Measurements from ENCODE around the gene SIK3. TPM values are rescaled to one million over a fixed set of nuclear protein-coding genes. Genes with fewer than 3 reads are reported as not detected.

The SIK3 gene
- total and polyA plus RNA-seq, 2 donors (not counting 3 experiments of a cell fraction or from before 2014, with no cell fraction given), result 10.3 to 21.3 TPM

DNA sequence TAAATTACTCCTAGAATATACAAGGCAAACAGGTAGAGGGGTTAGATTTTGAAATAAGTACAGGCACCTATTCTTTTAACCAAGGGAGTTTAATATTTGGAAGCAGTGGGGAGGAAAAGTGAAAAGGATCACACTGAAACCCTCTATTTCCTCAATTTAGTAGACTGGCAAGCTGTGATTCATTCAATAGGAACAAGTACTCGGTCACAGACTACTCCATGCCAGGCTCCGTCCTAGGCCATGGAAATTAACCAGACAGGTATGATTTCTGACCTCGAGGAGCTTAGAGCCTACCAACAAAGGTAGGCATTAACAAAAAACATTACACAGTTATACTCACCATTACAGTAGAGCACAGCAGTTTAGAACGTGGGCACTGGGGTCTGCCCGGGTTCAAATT, 40.9 kb downstream of the SIK3 start:
- no TSS peak for BruUV-seq (replicated peaks)
- Histone ChIP-seq H3K4me1 (ENCODE audit: control insufficient read depth, extremely low read depth, insufficient read depth, low read length) (peaks cover 17% of the 10 kb centered on the region), H3K27me3 (ENCODE audit: control insufficient read depth in 2 of 2, insufficient read depth in 2 of 2, low read length in 2 of 2) (no peaks in the 10 kb centered on the region), H3K4me2 (ENCODE audit: insufficient read depth, low read length) (no peak overlapping the region), H4K20me1 (replicated peaks; ENCODE audit: control insufficient read depth, extremely low read depth, insufficient read depth, low read length) (no peaks in the 10 kb centered on the region), H3K4me3 (replicated peaks in 1 of 3; ENCODE audit: insufficient read depth in 1 of 3, low read depth in 1 of 3, low read length in 3 of 3) (no peak overlapping the region), H3K9ac (replicated peaks; ENCODE audit: extremely low read depth, insufficient read depth, low read length) (no peak overlapping the region), H2AFZ (ENCODE audit: low read depth, low read length) (no peak overlapping the region), H3K27ac (ENCODE audit: insufficient read depth, low read depth, low read length) (no peak overlapping the region), H3K9me3 (replicated peaks; ENCODE audit: control insufficient read depth, insufficient read depth, low read length) (no peaks in the 10 kb centered on the region), H3K79me2 (ENCODE audit: control insufficient read depth, insufficient read depth, low read length) (peaks cover 1% of the 10 kb centered on the region), H3K9me1 (replicated peaks; ENCODE audit: control insufficient read depth, extremely low read depth, insufficient read depth, low read length) (no peaks in the 10 kb centered on the region), H3K36me3 (ENCODE audit: control insufficient read depth in 2 of 2, extremely low read depth in 1 of 2, insufficient read depth in 2 of 2, low read length in 2 of 2) (no peaks in the 10 kb centered on the region)
- no peak for DNase-seq (ENCODE audit: low read depth, low spot score)
- no peak for TF ChIP-seq FOS (IDR thresholded peaks at IDR 0.05; ENCODE audit: borderline replicate concordance, insufficient read depth, low read length)
- dilution Hi-C loops (cut with MboI; ENCODE audit: extremely low pct_ligation_motif_present, low sequenced_read_pairs) (no loop called here), intact Hi-C loops (cut with micrococcal nuclease) (no loop called here)
- POLR2A ChIA-PET, result no interaction called here
- CTCF ChIA-PET, result interaction anchor here (1.0 kb wide), 1 partner anchor 13 kb away, joined by 3 read pairs; no protein-coding TSS in a partner anchor
- no peak for FAIRE-seq

DNA sequence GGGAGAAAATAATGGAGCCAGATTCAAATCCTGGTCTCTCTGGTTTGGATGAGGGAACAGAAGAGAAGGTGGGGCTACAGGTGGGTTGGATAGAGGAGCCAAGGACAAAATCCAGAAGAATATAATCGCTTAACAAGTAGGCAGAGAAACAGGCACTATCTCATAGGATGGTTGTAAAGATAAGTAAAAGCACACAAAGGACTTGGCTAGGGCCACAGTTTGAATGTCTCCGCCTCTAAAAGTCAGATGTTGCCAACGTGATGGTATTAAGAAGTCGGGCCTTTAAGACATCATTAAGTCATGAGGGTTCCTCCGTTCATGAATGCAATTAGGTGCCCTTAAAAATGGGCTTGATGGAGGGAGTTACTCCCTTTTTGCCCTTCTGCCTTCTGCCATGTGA, 42.8 kb downstream of the SIK3 start:
- FAIRE-seq (no peak), DNase-seq (ENCODE audit: low read depth, low spot score) (no peak)
- intact Hi-C loops (cut with micrococcal nuclease), result no loop called here
- no peak overlapping the region for H3K9ac ChIP-seq (replicated peaks; ENCODE audit: extremely low read depth, insufficient read depth, low read length)
- H3K27me3 ChIP-seq (ENCODE audit: control insufficient read depth in 2 of 2, insufficient read depth in 2 of 2, low read length in 2 of 2), result no peaks in the 10 kb centered on the region
- dilution Hi-C loops (cut with MboI; ENCODE audit: extremely low pct_ligation_motif_present, low sequenced_read_pairs), result no loop called here
- no peak overlapping the region for H3K4me2 ChIP-seq (ENCODE audit: insufficient read depth, low read length)
- ChIA-PET POLR2A (no interaction called here), CTCF (no interaction called here)
- no peaks in the 10 kb centered on the region for H3K36me3 ChIP-seq (ENCODE audit: control insufficient read depth in 2 of 2, extremely low read depth in 1 of 2, insufficient read depth in 2 of 2, low read length in 2 of 2)
- no peaks in the 10 kb centered on the region for H4K20me1 ChIP-seq (replicated peaks; ENCODE audit: control insufficient read depth, extremely low read depth, insufficient read depth, low read length)
- H3K9me1 ChIP-seq (replicated peaks; ENCODE audit: control insufficient read depth, extremely low read depth, insufficient read depth, low read length), result no peaks in the 10 kb centered on the region
- no peak overlapping the region for H3K4me3 ChIP-seq (replicated peaks in 1 of 3; ENCODE audit: insufficient read depth in 1 of 3, low read depth in 1 of 3, low read length in 3 of 3)
- BruUV-seq (replicated peaks), result no TSS peak
- no peaks in the 10 kb centered on the region for H3K9me3 ChIP-seq (replicated peaks; ENCODE audit: control insufficient read depth, insufficient read depth, low read length)
- peaks cover 1% of the 10 kb centered on the region for H3K79me2 ChIP-seq (ENCODE audit: control insufficient read depth, insufficient read depth, low read length)
- TF ChIP-seq FOS (IDR thresholded peaks at IDR 0.05; ENCODE audit: borderline replicate concordance, insufficient read depth, low read length) (no peak), POLR2A (IDR thresholded peaks at IDR 0.05; ENCODE audit: low read depth, low read length) (no peak), POLR2AphosphoS5 (IDR thresholded peaks at IDR 0.05; ENCODE audit: insufficient read depth, low read depth, low read length) (no peak), GATA2 (IDR thresholded peaks at IDR 0.05; ENCODE audit: insufficient read depth, insufficient read length, low read depth, low read length) (no peak), MYC (IDR thresholded peaks at IDR 0.05; ENCODE audit: low read depth, low read length) (no peak), EZH2 (IDR thresholded peaks at IDR 0.05; ENCODE audit: borderline replicate concordance, low read depth, low read length, severe bottlenecking) (no peak), JUN (IDR thresholded peaks at IDR 0.05; ENCODE audit: borderline replicate concordance, insufficient read depth, insufficient read length, low read depth) (no peak)
- TF ChIP-seq, protein P1, sequence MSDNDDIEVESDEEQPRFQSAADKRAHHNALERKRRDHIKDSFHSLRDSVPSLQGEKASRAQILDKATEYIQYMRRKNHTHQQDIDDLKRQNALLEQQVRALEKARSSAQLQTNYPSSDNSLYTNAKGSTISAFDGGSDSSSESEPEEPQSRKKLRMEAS (IDR thresholded peaks at IDR 0.05; ENCODE audit: insufficient read depth, insufficient read length), result no peak
- TF ChIP-seq, protein P2, sequence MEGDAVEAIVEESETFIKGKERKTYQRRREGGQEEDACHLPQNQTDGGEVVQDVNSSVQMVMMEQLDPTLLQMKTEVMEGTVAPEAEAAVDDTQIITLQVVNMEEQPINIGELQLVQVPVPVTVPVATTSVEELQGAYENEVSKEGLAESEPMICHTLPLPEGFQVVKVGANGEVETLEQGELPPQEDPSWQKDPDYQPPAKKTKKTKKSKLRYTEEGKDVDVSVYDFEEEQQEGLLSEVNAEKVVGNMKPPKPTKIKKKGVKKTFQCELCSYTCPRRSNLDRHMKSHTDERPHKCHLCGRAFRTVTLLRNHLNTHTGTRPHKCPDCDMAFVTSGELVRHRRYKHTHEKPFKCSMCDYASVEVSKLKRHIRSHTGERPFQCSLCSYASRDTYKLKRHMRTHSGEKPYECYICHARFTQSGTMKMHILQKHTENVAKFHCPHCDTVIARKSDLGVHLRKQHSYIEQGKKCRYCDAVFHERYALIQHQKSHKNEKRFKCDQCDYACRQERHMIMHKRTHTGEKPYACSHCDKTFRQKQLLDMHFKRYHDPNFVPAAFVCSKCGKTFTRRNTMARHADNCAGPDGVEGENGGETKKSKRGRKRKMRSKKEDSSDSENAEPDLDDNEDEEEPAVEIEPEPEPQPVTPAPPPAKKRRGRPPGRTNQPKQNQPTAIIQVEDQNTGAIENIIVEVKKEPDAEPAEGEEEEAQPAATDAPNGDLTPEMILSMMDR (IDR thresholded peaks at IDR 0.05; ENCODE audit: extremely low read depth in 1 of 2, insufficient read depth in 1 of 2, low read depth in 1 of 2, low read length in 2 of 2), result no peak
- peaks cover 17% of the 10 kb centered on the region for H3K4me1 ChIP-seq (ENCODE audit: control insufficient read depth, extremely low read depth, insufficient read depth, low read length)
- no peak overlapping the region for H2AFZ ChIP-seq (ENCODE audit: low read depth, low read length)
- H3K27ac ChIP-seq (ENCODE audit: insufficient read depth, low read depth, low read length), result no peak overlapping the region

Measured in endothelial cell of umbilical vein (primary cell).